GM23248 (cell line): ENCODE data around the gene WEE1. TPM values are rescaled to one million over a fixed set of nuclear protein-coding genes. Genes with fewer than 3 reads are reported as not detected.

Experiments used
- DNase-seq: peaks from one replicate; pipeline ENCODE4 v3.0.0-alpha.2; 2015
- H2AFZ ChIP-seq: fragments of 200-600 bp; sonication (generic); 2 replicates; pipeline ENCODE4 v1.6.1; 2016; ENCODE audit warnings: antibody characterized with exemption
- H3F3A ChIP-seq: fragments of 200-600 bp; sonication (generic); 2 replicates; pipeline ENCODE4 v1.6.1; 2016; ENCODE audit warnings: mild to moderate bottlenecking, antibody characterized with exemption, mixed run types; ENCODE audit not compliant: insufficient read depth
- H3K27ac ChIP-seq: fragments of 200-600 bp; sonication (generic); 2 replicates; pipeline ENCODE4 v1.5.1; 2016; ENCODE audit warnings: mild to moderate bottlenecking
- H3K27me3 ChIP-seq: fragments of 200-600 bp; sonication (generic); replicated peaks from 2 replicates; pipeline ENCODE4 v1.6.1; 2016; ENCODE audit warnings: mild to moderate bottlenecking; ENCODE audit not compliant: insufficient read depth
- H3K36me3 ChIP-seq: fragments of 200-600 bp; sonication (generic); 2 replicates; pipeline ENCODE4 v1.6.1; 2016; ENCODE audit warnings: low read depth, mild to moderate bottlenecking
- H3K4me1 ChIP-seq: fragments of 200-600 bp; sonication (generic); 2 replicates; pipeline ENCODE4 v1.6.1; 2016; ENCODE audit warnings: mild to moderate bottlenecking; ENCODE audit not compliant: insufficient read depth
- H3K4me2 ChIP-seq: fragments of 200-600 bp; sonication (generic); one replicate; pipeline ENCODE4 v1.6.1; 2016; ENCODE audit warnings: mild to moderate bottlenecking; ENCODE audit not compliant: unreplicated experiment
- H3K4me3 ChIP-seq: fragments of 200-600 bp; sonication (generic); 2 replicates; pipeline ENCODE4 v1.5.1; 2016; ENCODE audit warnings: mild to moderate bottlenecking
- H3K79me2 ChIP-seq: fragments of 200-600 bp; sonication (generic); 2 replicates; pipeline ENCODE4 v1.6.1; 2016; ENCODE audit warnings: mild to moderate bottlenecking; ENCODE audit not compliant: insufficient read depth
- H3K9ac ChIP-seq: fragments of 200-600 bp; sonication (generic); 2 replicates; pipeline ENCODE4 v1.6.1; 2016; ENCODE audit warnings: mild to moderate bottlenecking
- H3K9me2 ChIP-seq: fragments of 200-600 bp; sonication (generic); 2 replicates; pipeline ENCODE4 v1.6.1; 2016; ENCODE audit warnings: mixed run types, mild to moderate bottlenecking, moderate library complexity; ENCODE audit not compliant: insufficient read depth
- H3K9me3 ChIP-seq: fragments of 200-600 bp; sonication (generic); one replicate; pipeline ENCODE4 v1.6.1; 2017; ENCODE audit warnings: low read depth
- H4K20me1 ChIP-seq: fragments of 200-600 bp; sonication (generic); 2 replicates; pipeline ENCODE4 v1.6.0; 2016; ENCODE audit not compliant: insufficient read depth
- EZH2 ChIP-seq: fragments of 200-600 bp; sonication (generic); IDR thresholded peaks from 2 replicates; pipeline ENCODE4 v1.6.1; 2018; ENCODE audit warnings: antibody characterized with exemption, mild to moderate bottlenecking; ENCODE audit not compliant: insufficient read depth, poor library complexity, severe bottlenecking
- EZH2phosphoT487 ChIP-seq: fragments of 200-600 bp; sonication (generic); IDR thresholded peaks from 2 replicates; pipeline ENCODE4 v1.6.1; 2018; ENCODE audit warnings: antibody characterized with exemption, moderate library complexity, mild to moderate bottlenecking, low read depth; ENCODE audit not compliant: insufficient read depth
- WGBS, 2 experiments: methylation state at CpG; one replicate each; pipeline ENCODE4 v1.1.6; 2015 to 2017; ENCODE audit warnings: low lambda C conversion rate in 2 of 2, low coverage in 1 of 2; ENCODE audit errors: missing lambda C conversion rate in 2 of 2; 5-methylcytosine and 5-hydroxymethylcytosine counted together
- in situ Hi-C: fragments of 300-500 bp; cut with MboI; formaldehyde crosslinking; loops from 2 replicates; pipeline ENCODE4 v1.15.0; 2020
- polyA plus RNA-seq: library from polyadenylated mRNA; unstranded; fragments of >200 nt; fragmentation: Nextera tagmentation; extraction: Ambion mirVana; gene quantifications from 2 replicates; pipeline ENCODE4 v1.2.1, GENCODE V29; 2016
- total RNA-seq: library from RNA; depleted of rRNA; stranded (reverse); fragments of >200 nt; shearing (Covaris generic); gene quantifications from 2 replicates; pipeline ENCODE4 v1.2.3, GENCODE V29; 2014

Gene WEE1
- total and polyA plus RNA-seq, 2 experiments from 2014 or later: 13.1 to 35.2 TPM

DNA sequence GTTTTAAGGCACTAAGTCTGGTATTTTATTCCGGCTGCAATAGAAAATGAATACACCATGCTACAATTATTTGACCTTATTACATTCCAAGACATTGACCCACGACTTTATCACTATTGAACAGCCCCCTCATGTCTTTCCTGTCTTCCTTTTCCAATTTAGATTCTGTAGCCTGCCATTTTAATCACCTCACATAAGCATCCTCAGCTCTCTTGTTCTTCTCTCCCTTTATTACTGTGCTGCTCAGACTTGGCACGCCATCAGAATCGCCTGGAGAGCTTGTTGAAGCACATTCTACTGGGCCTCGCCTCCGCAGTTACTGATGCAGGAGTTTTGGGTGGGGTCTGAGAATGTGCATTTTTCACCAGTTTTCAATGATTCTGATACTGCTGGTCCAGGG lies 51.7 kb downstream of the WEE1 start:
- Histone ChIP-seq H3K9me2 (no peaks in the 10 kb centered on the region), H3K9me3 (no peaks in the 10 kb centered on the region), H3K36me3 (no peaks in the 10 kb centered on the region), H2AFZ (no peak overlapping the region), H4K20me1 (no peaks in the 10 kb centered on the region), H3K79me2 (no peaks in the 10 kb centered on the region), H3F3A (no peaks in the 10 kb centered on the region), H3K4me1 (no peaks in the 10 kb centered on the region), H3K4me3 (no peak overlapping the region), H3K27ac (no peak overlapping the region), H3K4me2 (no peak overlapping the region), H3K27me3 (no peaks in the 10 kb centered on the region), H3K9ac (no peak overlapping the region)
- in situ Hi-C loops: no loop called here
- no peak for TF ChIP-seq EZH2phosphoT487
- 56 to 74% methylated on average over 6 of the region's 6 CpGs for WGBS, 2 experiments
- DNase-seq: no peak

DNA sequence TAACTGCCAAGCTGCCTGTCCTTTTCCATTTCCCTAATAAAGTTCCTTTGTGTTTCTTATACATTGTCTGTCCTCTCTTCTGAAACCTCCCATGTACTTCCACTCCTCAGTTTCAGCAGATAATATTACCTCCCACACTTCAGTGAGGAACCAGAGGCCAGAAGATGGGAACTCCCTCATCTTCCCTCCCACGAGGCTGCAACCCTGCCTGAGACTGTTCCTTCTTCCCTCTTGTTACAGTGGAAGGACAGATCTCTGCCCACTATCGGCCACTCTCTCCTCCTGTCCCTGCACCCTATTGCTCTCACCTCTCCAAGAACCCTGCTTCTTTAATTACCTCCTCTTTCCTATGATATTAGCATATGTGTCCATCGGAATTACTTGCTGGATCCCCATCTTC lies 52.3 kb downstream of the WEE1 start:
- no peaks in the 10 kb centered on the region for H4K20me1 ChIP-seq
- in situ Hi-C loops: no loop called here
- no peaks in the 10 kb centered on the region for H3K79me2 ChIP-seq
- no peak for DNase-seq
- no peaks in the 10 kb centered on the region for H3K9me3 ChIP-seq
- no peak overlapping the region for H3K4me2 ChIP-seq
- TF ChIP-seq EZH2 (no peak), EZH2phosphoT487 (no peak)
- no peaks in the 10 kb centered on the region for H3K9me2 ChIP-seq
- no peaks in the 10 kb centered on the region for H3K36me3 ChIP-seq
- no peaks in the 10 kb centered on the region for H3K27me3 ChIP-seq
- no peak overlapping the region for H3K27ac ChIP-seq
- no peak overlapping the region for H3K9ac ChIP-seq
- no peaks in the 10 kb centered on the region for H3K4me1 ChIP-seq
- 57% methylated on average over 3 of the region's 3 CpGs for WGBS, 2 experiments
- no peaks in the 10 kb centered on the region for H3F3A ChIP-seq
- H2AFZ ChIP-seq: no peak overlapping the region
- no peak overlapping the region for H3K4me3 ChIP-seq

DNA sequence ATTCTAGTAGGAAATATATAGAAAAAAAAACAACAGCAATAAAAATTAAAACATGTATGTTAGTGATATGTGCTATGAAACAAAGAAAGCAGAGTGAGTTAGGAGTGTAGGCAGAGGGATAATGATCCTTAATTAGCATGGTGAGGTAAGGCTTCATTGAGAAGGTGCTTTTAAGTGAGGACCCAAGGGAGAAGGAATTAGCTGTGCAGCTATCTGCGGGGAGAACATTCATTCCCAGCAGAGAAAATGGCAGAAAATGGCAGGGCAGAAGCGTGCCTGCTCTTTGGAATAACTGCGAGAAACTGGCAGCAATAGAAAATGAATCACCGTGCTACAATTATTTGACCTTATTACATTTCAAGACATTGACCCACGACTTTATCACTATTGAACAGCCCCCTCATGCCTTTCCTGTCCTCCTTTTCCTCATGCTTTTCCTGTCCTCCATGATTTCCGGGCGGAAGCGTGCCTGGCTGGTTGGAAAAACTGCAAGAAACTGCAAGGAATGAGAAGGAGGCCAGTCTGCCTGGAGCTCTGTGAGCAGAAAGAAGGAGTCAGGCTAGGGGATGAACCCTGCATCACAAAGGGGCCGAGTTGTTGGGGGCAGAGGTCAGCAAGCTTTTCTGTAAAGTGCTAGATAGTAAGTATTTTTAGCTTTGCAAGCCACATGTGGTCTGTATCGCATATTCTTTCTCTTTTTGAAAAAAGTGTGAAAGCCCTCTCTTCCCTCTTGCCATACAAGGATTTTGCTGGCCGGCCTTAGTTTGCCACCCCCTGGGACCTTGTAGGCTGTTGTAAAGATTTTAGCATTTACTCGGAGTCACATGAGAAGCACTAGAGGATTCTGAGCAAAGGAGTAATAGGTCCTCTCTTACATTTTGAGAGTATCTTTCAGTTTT lies 53.3 kb downstream of the WEE1 start:
- Histone ChIP-seq H3K9ac (no peak overlapping the region), H3K36me3 (no peaks in the 10 kb centered on the region), H3K9me2 (no peaks in the 10 kb centered on the region), H3K4me1 (no peaks in the 10 kb centered on the region), H3K9me3 (no peaks in the 10 kb centered on the region), H4K20me1 (no peaks in the 10 kb centered on the region), H3K4me2 (no peak overlapping the region), H2AFZ (no peak overlapping the region), H3K79me2 (no peaks in the 10 kb centered on the region), H3K4me3 (no peak overlapping the region), H3K27me3 (no peaks in the 10 kb centered on the region), H3K27ac (no peak overlapping the region), H3F3A (no peaks in the 10 kb centered on the region)
- WGBS, 2 experiments: 75 to 77% methylated on average over 12 of the region's 12 CpGs
- DNase-seq: no peak
- in situ Hi-C loops: no loop called here
- TF ChIP-seq EZH2: no peak
- no peak for TF ChIP-seq EZH2phosphoT487

DNA sequence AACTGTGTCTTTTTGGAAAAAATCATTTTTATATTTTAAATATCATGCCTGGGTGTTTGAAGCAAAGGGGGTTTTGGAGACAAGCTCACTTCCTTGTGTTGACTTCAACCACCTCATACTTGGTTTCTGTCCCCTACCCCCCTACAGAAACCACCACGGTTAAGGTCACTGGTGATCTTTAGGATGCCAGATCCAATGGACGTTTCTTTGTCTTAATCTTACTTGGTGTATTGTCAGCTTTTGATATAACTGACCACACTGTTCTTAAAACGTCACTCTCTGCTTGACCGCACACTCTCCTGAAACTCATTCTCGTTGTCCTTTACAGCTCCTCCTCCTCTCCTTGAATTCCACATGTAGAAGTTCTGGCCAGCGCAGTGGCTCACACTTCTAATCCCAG lies 55.6 kb downstream of the WEE1 start:
- DNase-seq: no peak
- no peak overlapping the region for H3K27ac ChIP-seq
- no peaks in the 10 kb centered on the region for H3K36me3 ChIP-seq
- H3K4me2 ChIP-seq: no peak overlapping the region
- no peaks in the 10 kb centered on the region for H4K20me1 ChIP-seq
- TF ChIP-seq EZH2phosphoT487 (no peak), EZH2 (no peak)
- no peaks in the 10 kb centered on the region for H3F3A ChIP-seq
- no peaks in the 10 kb centered on the region for H3K4me1 ChIP-seq
- no peak overlapping the region for H3K9ac ChIP-seq
- no peak overlapping the region for H3K4me3 ChIP-seq
- in situ Hi-C loops: no loop called here
- no peak overlapping the region for H2AFZ ChIP-seq
- H3K79me2 ChIP-seq: no peaks in the 10 kb centered on the region
- 88 to 90% methylated on average over 6 of the region's 6 CpGs for WGBS, 2 experiments
- H3K9me2 ChIP-seq: no peaks in the 10 kb centered on the region
- H3K27me3 ChIP-seq: no peaks in the 10 kb centered on the region
- H3K9me3 ChIP-seq: no peaks in the 10 kb centered on the region

DNA sequence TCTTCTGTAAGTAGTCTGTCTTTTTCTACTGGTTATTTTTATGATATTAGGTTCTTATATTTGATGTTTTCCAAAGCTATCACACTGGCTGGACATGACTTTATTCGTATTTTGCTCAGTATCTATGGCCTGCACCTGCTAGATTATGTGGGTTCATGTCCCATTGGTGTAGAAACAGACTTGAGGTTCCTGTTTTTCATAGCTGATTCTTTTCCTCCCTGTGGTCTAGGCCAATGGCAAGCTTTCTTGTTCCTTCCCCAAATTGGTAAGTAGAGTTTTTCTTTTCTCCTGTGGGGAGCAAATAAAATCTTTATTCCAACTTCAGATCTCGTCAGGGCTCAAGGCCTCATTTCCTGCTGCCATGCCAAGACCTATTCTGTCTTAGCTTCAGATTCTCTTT lies 60.2 kb downstream of the WEE1 start:
- Histone ChIP-seq H3K4me3 (no peak overlapping the region), H3K9me2 (no peaks in the 10 kb centered on the region), H3F3A (no peaks in the 10 kb centered on the region), H3K27me3 (no peaks in the 10 kb centered on the region), H3K9ac (no peak overlapping the region), H3K36me3 (no peaks in the 10 kb centered on the region), H3K4me1 (no peaks in the 10 kb centered on the region), H4K20me1 (no peaks in the 10 kb centered on the region), H3K27ac (no peak overlapping the region), H3K9me3 (no peaks in the 10 kb centered on the region), H3K79me2 (no peaks in the 10 kb centered on the region), H3K4me2 (no peak overlapping the region), H2AFZ (no peak overlapping the region)
- WGBS, 2 experiments: 32% methylated on average over 2 of the region's 2 CpGs
- no peak for DNase-seq
- in situ Hi-C loops: no loop called here
- TF ChIP-seq EZH2 (no peak), EZH2phosphoT487 (no peak)
